GM21786 (cell line): Measurements from ENCODE around the gene RANBP3.
"Not testable (repeated sequence)": the region's sequence is repeated elsewhere in the genome, so short reads cannot be mapped to it uniquely, and the experiment has no call there.

Source experiments
- ATAC-seq: cut with Tn5 transposase; IDR thresholded peaks from one replicate; pipeline ENCODE4 v1.9.1; 2021; ENCODE audit not compliant: unreplicated experiment

Gene RANBP3

GRCh38 chr19:5977785-5978605 is at the start of gene RANBP3:
Gene RANBP3 (minus strand): TSS chr19:5978140. CDS start chr19:5978082, 58 bp downstream.
- ATAC-seq = peak; percentile 84

- ATAC-seq = no peak
These were observed 48.7 kb upstream of the RANBP3 start for GRCh38 chr19:6026390-6027227.

GRCh38 chr19:6024756-6025155 is 46.8 kb upstream of the RANBP3 start:
- not testable (repeated sequence) for ATAC-seq

- no peak for ATAC-seq
These were observed 46.0 kb upstream of the RANBP3 start for GRCh38 chr19:6023936-6024335.

GRCh38 chr19:6023085-6023682 is 45.2 kb upstream of the RANBP3 start:
- no peak for ATAC-seq

- ATAC-seq = no peak
These were observed 44.7 kb upstream of the RANBP3 start for GRCh38 chr19:6022570-6023064.

GRCh38 chr19:6021878-6022569 is 44.1 kb upstream of the RANBP3 start:
- ATAC-seq = no peak

GRCh38 chr19:6020972-6021805 is 43.2 kb upstream of the RANBP3 start:
- ATAC-seq = no peak

- no peak for ATAC-seq
These were observed 42.4 kb upstream of the RANBP3 start for GRCh38 chr19:6020166-6020882.

- ATAC-seq = no peak
These were observed 40.8 kb upstream of the RANBP3 start for GRCh38 chr19:6018786-6019185.

GRCh38 chr19:6017576-6017975 is 39.6 kb upstream of the RANBP3 start:
- ATAC-seq = no peak

GRCh38 chr19:6015841-6016545 is 38.1 kb upstream of the RANBP3 start:
- ATAC-seq = no peak

GRCh38 chr19:6014551-6015135 is 36.7 kb upstream of the RANBP3 start:
- no peak for ATAC-seq

GRCh38 chr19:6012426-6013170 is 34.7 kb upstream of the RANBP3 start:
- no peak for ATAC-seq

- ATAC-seq = no peak
These were observed 33.9 kb upstream of the RANBP3 start for GRCh38 chr19:6011794-6012193.

- ATAC-seq = no peak
These were observed 33.3 kb upstream of the RANBP3 start for GRCh38 chr19:6011206-6011605.

GRCh38 chr19:6010107-6010506 is 32.2 kb upstream of the RANBP3 start:
- ATAC-seq = no peak

GRCh38 chr19:6007866-6008265 is 29.9 kb upstream of the RANBP3 start:
- ATAC-seq = no peak
